ENCODE data around the gene DCUN1D5.

DNA sequence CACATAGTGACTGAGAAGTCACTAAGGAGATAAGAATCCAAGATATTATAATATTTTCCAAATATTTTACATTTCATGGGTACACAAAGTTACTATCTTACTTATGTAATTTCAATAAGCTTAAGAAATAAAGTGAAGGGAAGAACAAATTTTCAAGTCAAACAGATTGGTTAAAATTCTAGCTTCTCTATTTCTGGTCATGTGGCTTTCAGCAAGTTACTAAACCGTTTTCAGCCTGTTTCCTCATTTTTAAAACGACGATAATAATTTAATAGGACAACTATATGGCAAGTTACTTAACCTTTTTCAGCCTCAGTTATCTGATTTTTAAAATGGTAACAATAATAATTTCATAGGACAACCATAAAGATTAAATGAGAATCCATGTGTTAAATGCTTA, 15.6 kb downstream of the DCUN1D5 start:
- TF ChIP-seq POLR2A (IDR thresholded peaks at IDR 0.05): no peak
- TF ChIP-seq, protein P1, sequence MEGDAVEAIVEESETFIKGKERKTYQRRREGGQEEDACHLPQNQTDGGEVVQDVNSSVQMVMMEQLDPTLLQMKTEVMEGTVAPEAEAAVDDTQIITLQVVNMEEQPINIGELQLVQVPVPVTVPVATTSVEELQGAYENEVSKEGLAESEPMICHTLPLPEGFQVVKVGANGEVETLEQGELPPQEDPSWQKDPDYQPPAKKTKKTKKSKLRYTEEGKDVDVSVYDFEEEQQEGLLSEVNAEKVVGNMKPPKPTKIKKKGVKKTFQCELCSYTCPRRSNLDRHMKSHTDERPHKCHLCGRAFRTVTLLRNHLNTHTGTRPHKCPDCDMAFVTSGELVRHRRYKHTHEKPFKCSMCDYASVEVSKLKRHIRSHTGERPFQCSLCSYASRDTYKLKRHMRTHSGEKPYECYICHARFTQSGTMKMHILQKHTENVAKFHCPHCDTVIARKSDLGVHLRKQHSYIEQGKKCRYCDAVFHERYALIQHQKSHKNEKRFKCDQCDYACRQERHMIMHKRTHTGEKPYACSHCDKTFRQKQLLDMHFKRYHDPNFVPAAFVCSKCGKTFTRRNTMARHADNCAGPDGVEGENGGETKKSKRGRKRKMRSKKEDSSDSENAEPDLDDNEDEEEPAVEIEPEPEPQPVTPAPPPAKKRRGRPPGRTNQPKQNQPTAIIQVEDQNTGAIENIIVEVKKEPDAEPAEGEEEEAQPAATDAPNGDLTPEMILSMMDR (IDR thresholded peaks at IDR 0.05): no peak
